ENCODE measurements around the gene SOD1. TPM values are rescaled to one million over a fixed set of nuclear protein-coding genes. Genes with fewer than 3 reads are reported as not detected.

Gene SOD1
- total RNA-seq, 4 donors from 2014 or later = 160 to 389 (median 286) TPM

DNA sequence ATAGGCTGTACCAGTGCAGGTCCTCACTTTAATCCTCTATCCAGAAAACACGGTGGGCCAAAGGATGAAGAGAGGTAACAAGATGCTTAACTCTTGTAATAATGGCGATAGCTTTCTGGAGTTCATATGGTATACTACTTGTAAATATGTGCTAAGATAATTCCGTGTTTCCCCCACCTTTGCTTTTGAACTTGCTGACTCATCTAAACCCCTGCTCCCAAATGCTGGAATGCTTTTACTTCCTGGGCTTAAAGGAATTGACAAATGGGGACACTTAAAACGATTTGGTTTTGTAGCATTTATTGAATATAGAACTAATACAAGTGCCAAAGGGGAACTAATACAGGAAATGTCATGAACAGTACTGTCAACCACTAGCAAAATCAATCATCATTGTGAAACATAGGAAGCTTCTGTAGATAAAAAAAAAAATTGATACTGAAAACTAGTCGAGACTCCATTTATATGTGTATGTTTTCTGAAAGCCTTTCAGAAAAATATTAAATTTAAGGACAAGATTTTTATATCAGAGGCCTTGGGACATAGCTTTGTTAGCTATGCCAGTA is 7.0 kb downstream of the SOD1 start:
- TF ChIP-seq, protein P1, sequence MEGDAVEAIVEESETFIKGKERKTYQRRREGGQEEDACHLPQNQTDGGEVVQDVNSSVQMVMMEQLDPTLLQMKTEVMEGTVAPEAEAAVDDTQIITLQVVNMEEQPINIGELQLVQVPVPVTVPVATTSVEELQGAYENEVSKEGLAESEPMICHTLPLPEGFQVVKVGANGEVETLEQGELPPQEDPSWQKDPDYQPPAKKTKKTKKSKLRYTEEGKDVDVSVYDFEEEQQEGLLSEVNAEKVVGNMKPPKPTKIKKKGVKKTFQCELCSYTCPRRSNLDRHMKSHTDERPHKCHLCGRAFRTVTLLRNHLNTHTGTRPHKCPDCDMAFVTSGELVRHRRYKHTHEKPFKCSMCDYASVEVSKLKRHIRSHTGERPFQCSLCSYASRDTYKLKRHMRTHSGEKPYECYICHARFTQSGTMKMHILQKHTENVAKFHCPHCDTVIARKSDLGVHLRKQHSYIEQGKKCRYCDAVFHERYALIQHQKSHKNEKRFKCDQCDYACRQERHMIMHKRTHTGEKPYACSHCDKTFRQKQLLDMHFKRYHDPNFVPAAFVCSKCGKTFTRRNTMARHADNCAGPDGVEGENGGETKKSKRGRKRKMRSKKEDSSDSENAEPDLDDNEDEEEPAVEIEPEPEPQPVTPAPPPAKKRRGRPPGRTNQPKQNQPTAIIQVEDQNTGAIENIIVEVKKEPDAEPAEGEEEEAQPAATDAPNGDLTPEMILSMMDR (IDR thresholded peaks at IDR 0.05) = no peak
- ATAC-seq (ENCODE audit: low FRiP score) = no peak
- DNase-seq (ENCODE audit: low spot score) = no peak

DNA sequence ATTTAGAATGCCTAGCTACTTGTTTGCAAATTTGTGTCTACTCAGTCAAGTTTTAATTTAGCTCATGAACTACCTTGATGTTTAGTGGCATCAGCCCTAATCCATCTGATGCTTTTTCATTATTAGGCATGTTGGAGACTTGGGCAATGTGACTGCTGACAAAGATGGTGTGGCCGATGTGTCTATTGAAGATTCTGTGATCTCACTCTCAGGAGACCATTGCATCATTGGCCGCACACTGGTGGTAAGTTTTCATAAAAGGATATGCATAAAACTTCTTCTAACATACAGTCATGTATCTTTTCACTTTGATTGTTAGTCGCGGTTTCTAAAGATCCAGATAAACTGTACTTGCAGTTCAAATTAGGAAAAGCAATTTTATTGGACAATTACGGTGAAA is 7.6 kb downstream of the SOD1 start:
- no peak for ATAC-seq (ENCODE audit: low FRiP score)
- DNase-seq (ENCODE audit: low spot score) = no peak
- TF ChIP-seq, protein P1 (IDR thresholded peaks at IDR 0.05) = no peak

DNA sequence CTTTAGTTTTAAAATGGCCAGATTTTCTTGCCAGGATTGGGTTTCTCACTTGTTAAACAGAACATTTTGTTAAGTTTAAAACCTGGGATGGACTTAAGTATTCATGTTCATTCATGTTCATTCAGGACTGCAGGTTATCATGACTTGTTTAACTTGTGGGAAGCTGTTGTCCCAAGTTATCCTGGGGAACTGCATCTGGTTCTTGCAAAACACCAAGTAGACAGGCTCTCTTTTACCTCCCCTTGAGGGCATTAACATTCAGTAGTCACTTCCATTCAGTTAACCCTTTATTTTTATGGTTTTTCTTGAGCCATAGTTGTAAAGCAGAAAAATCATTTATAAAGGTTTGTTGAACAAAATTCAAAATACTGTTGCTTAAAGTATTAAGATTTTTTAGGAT is 8.1 kb downstream of the SOD1 start:
- ATAC-seq (ENCODE audit: low FRiP score) (no peak), DNase-seq (ENCODE audit: low spot score) (no peak)
- TF ChIP-seq, protein P1 (IDR thresholded peaks at IDR 0.05) = no peak

DNA sequence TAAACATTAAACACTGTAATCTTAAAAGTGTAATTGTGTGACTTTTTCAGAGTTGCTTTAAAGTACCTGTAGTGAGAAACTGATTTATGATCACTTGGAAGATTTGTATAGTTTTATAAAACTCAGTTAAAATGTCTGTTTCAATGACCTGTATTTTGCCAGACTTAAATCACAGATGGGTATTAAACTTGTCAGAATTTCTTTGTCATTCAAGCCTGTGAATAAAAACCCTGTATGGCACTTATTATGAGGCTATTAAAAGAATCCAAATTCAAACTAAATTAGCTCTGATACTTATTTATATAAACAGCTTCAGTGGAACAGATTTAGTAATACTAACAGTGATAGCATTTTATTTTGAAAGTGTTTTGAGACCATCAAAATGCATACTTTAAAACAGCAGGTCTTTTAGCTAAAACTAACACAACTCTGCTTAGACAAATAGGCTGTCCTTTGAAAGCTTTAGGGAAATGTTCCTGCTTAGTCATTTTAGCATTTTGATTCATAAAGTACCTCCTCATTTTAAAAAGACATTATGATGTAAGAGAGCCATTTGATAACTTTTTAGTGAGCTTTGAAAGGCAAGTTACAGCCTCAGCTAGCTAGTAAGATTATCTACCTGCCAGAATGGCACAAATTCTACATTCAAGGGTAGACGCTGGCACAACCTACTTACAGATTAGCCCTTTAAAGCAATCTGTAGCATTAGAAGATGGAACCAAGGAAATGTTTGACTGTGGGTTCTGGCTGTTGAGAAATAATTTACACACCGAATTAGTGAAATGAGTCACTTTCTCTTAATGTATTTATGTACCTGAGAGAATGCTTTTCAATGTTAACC is 9.4 kb downstream of the SOD1 start:
- TF ChIP-seq, protein P1 (IDR thresholded peaks at IDR 0.05) = no peak
- no peak for DNase-seq (ENCODE audit: low spot score)
- no peak for ATAC-seq (ENCODE audit: low FRiP score)

DNA sequence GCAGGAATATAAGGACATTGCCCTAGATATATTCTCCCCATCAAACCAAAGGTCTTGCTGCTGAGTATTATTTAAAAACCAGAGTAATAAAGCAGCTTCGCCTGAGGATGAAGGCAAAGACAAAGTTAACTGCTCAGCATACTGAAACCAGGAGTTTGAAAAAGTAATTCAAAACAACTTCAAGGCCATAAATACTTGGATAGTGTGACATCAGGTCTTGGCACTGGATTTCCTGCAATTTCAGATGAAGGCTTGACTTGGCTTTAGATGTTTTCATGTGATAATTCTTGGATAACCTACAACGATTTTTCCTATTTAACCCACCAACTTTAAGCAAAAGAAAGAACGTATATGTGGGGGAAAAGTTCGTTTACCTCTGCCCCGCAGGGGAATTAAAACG is 10.6 kb downstream of the SOD1 start:
- ATAC-seq (ENCODE audit: low FRiP score) (no peak), DNase-seq (ENCODE audit: low spot score) (no peak)
- TF ChIP-seq, protein P1 (IDR thresholded peaks at IDR 0.05) = no peak

DNA sequence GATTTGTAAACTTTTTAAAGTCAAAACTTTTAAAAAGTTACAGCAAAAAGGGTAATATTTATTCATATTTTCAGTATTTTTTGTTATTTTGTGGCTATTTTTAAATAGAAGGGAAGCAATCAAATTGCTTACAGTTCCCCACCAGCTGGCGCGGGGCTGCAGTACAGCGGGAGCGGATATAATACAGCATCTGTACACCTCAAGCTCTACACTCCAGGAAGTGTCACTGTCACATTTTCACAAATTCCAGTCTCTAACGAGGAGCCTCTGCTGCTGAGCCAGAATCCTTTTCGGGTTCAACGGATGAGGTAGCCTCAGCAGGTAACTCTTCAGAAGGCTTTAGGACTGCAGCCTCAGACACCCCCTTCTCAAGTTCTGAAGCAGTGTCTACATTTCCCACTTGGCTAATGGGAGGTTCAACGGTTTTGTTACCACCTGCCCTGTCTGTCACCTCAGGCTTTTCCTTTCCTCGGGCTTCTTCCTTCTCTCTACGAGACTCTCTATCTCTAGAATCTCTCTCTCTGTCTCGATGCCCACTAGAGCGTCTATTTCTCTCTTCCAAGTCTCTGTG is 11.7 kb downstream of the SOD1 start:
- DNase-seq (ENCODE audit: low spot score) (no peak), ATAC-seq (ENCODE audit: low FRiP score) (no peak)
- TF ChIP-seq, protein P1 (IDR thresholded peaks at IDR 0.05) = no peak

Measured in omental fat pad (tissue), 4 donors.